Measurements from ENCODE around the gene ZDHHC1. TPM values are rescaled to one million over a fixed set of nuclear protein-coding genes. Genes with fewer than 3 reads are reported as not detected.
"Not testable (repeated sequence)": the region's sequence is repeated elsewhere in the genome, so short reads cannot be mapped to it uniquely, and the experiment has no call there.

Gene ZDHHC1
- total RNA-seq, 2 donors from 2014 or later = 20.3 to 69.8 TPM

GRCh38 chr16:67364600-67365235 is 51.6 kb downstream of the ZDHHC1 start:
- no peak overlapping the region for H3K27ac ChIP-seq
- H3K27me3 ChIP-seq (replicated peaks; ENCODE audit: insufficient read depth) = no peaks in the 10 kb centered on the region
- DNase-seq (ENCODE audit: low spot score) = no peak
- intact Hi-C loops (cut with DNase I) = no loop called here
- no peaks in the 10 kb centered on the region for H3K9me3 ChIP-seq
- H3K36me3 ChIP-seq = no peaks in the 10 kb centered on the region
- H3K4me1 ChIP-seq (replicated peaks) = no peaks in the 10 kb centered on the region
- no peak overlapping the region for H3K4me3 ChIP-seq
- TF ChIP-seq CTCF (IDR thresholded peaks at IDR 0.05) = no peak
- no peak for TF ChIP-seq POLR2A (IDR thresholded peaks at IDR 0.05)
- no peak for TF ChIP-seq POLR2AphosphoS5 (IDR thresholded peaks at IDR 0.05)

- 94% methylated on average over 3 of the region's 3 CpGs for whole genome bisulfite sequencing
Observed at GRCh38 chr16:67361038-67361437, 55.2 kb downstream of the ZDHHC1 start.

GRCh38 chr16:67359540-67360269 is 56.6 kb downstream of the ZDHHC1 start:
- H3K4me3 ChIP-seq; H3K27ac ChIP-seq; intact Hi-C loops (cut with DNase I); H3K9me3 ChIP-seq; H3K27me3 ChIP-seq (replicated peaks; ENCODE audit: insufficient read depth); H3K4me1 ChIP-seq (replicated peaks); DNase-seq (ENCODE audit: low spot score); H3K36me3 ChIP-seq: not testable (repeated sequence)
- WGBS = 97% methylated on average over 8 of the region's 8 CpGs

More at GRCh38 chr16:67361038-67361437, 55.2 kb downstream of the ZDHHC1 start:
- no peaks in the 10 kb centered on the region for H3K9me3 ChIP-seq
- no peak overlapping the region for H3K4me3 ChIP-seq
- H3K36me3 ChIP-seq = no peaks in the 10 kb centered on the region
- DNase-seq (ENCODE audit: low spot score) = no peak
- H3K4me1 ChIP-seq (replicated peaks) = no peaks in the 10 kb centered on the region
- TF ChIP-seq POLR2AphosphoS5 (IDR thresholded peaks at IDR 0.05) (no peak), CTCF (IDR thresholded peaks at IDR 0.05) (no peak), POLR2A (IDR thresholded peaks at IDR 0.05) (no peak)
- H3K27ac ChIP-seq = no peak overlapping the region
- intact Hi-C loops (cut with DNase I) = no loop called here
- H3K27me3 ChIP-seq (replicated peaks; ENCODE audit: insufficient read depth) = no peaks in the 10 kb centered on the region

GRCh38 chr16:67357561-67357960 is 58.7 kb downstream of the ZDHHC1 start:
- intact Hi-C loops (cut with DNase I) = no loop called here
- Histone ChIP-seq H3K36me3 (no peaks in the 10 kb centered on the region), H3K4me1 (replicated peaks) (no peaks in the 10 kb centered on the region), H3K27me3 (replicated peaks; ENCODE audit: insufficient read depth) (no peaks in the 10 kb centered on the region), H3K4me3 (no peak overlapping the region), H3K9me3 (no peaks in the 10 kb centered on the region), H3K27ac (no peak overlapping the region)
- DNase-seq (ENCODE audit: low spot score) = no peak
- 55% methylated on average over 4 of the region's 4 CpGs for WGBS
- no peak for TF ChIP-seq POLR2AphosphoS5 (IDR thresholded peaks at IDR 0.05)
- TF ChIP-seq POLR2A (IDR thresholded peaks at IDR 0.05) = no peak
- TF ChIP-seq CTCF (IDR thresholded peaks at IDR 0.05) = no peak

GRCh38 chr16:67356396-67356795 is 59.9 kb downstream of the ZDHHC1 start:
- no peaks in the 10 kb centered on the region for H3K36me3 ChIP-seq
- TF ChIP-seq POLR2A (IDR thresholded peaks at IDR 0.05) (no peak), CTCF (IDR thresholded peaks at IDR 0.05) (no peak), POLR2AphosphoS5 (IDR thresholded peaks at IDR 0.05) (no peak)
- intact Hi-C loops (cut with DNase I) = no loop called here
- no peak overlapping the region for H3K4me3 ChIP-seq
- 80% methylated on average over 3 of the region's 3 CpGs for WGBS
- no peaks in the 10 kb centered on the region for H3K27me3 ChIP-seq (replicated peaks; ENCODE audit: insufficient read depth)
- no peaks in the 10 kb centered on the region for H3K9me3 ChIP-seq
- DNase-seq (ENCODE audit: low spot score) = no peak
- H3K27ac ChIP-seq = no peak overlapping the region
- no peaks in the 10 kb centered on the region for H3K4me1 ChIP-seq (replicated peaks)

- H3K36me3 ChIP-seq; H3K9me3 ChIP-seq; H3K4me3 ChIP-seq; H3K27ac ChIP-seq; H3K27me3 ChIP-seq (replicated peaks; ENCODE audit: insufficient read depth); DNase-seq (ENCODE audit: low spot score); H3K4me1 ChIP-seq (replicated peaks); intact Hi-C loops (cut with DNase I): not testable (repeated sequence)
- WGBS = 97% methylated on average over 3 of the region's 3 CpGs
Observed at GRCh38 chr16:67352463-67352862, 63.8 kb downstream of the ZDHHC1 start.

All from prostate gland (tissue), 2 donors.